ENCODE data around the gene P3H2.

DNA sequence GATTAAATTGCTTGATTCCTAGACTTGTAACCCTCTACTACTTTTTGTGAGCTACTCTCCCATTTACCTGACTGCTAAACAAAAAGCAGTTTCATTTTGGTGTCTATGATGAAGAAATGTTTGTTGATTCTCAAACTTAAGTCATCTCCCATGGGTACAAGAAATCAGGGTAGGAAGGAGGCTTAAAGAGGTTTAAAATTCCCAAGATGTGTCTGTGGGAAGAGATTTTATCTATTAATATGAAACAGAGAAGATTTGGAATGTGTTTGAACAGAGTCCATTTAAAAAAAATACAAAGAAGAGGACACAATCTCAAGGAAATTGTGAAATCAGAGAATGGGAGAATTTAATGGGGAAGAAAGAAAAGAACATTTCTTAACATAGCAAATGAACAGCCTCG is 14.8 kb downstream of the P3H2 start:
- TF ChIP-seq, protein P1, sequence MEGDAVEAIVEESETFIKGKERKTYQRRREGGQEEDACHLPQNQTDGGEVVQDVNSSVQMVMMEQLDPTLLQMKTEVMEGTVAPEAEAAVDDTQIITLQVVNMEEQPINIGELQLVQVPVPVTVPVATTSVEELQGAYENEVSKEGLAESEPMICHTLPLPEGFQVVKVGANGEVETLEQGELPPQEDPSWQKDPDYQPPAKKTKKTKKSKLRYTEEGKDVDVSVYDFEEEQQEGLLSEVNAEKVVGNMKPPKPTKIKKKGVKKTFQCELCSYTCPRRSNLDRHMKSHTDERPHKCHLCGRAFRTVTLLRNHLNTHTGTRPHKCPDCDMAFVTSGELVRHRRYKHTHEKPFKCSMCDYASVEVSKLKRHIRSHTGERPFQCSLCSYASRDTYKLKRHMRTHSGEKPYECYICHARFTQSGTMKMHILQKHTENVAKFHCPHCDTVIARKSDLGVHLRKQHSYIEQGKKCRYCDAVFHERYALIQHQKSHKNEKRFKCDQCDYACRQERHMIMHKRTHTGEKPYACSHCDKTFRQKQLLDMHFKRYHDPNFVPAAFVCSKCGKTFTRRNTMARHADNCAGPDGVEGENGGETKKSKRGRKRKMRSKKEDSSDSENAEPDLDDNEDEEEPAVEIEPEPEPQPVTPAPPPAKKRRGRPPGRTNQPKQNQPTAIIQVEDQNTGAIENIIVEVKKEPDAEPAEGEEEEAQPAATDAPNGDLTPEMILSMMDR (IDR thresholded peaks at IDR 0.05): no peak
- TF ChIP-seq EP300 (IDR thresholded peaks at IDR 0.05): no peak
